Thyroid gland (tissue), 4 donors: ENCODE measurements around the gene NGEF. TPM values are rescaled to one million over a fixed set of nuclear protein-coding genes. Genes with fewer than 3 reads are reported as not detected.

Experiments
- DNase-seq, 2 donors: peaks; one replicate each; pipeline ENCODE4 v3.0.0-alpha.2; 2019
- H3K27ac ChIP-seq, 3 donors: fragments of 200-600 bp; sonication (generic); 1 replicate in 2 of 3; 2 replicates in 1 of 3; pipeline ENCODE4 v1.5.1; 2016 to 2019; ENCODE audit warnings: mild to moderate bottlenecking in 1 of 3, moderate library complexity in 1 of 3
- H3K27me3 ChIP-seq: fragments of 200-600 bp; sonication (generic); one replicate; pipeline ENCODE4 v1.5.1; 2019
- H3K36me3 ChIP-seq, 2 donors: fragments of 200-600 bp; sonication (generic); one replicate each; pipeline ENCODE4 v1.5.1; 2016 to 2019
- H3K4me1 ChIP-seq, 2 donors: fragments of 200-600 bp; sonication (generic); one replicate each; pipeline ENCODE4 v1.5.1; 2017 to 2019
- H3K4me3 ChIP-seq, 3 donors: fragments of 200-600 bp; sonication (generic); replicated peaks in 1 of 3; 1 replicate in 2 of 3; 2 replicates in 1 of 3; pipeline ENCODE4 v1.5.1; 2016; ENCODE audit warnings: mild to moderate bottlenecking in 1 of 3
- H3K9me3 ChIP-seq: fragments of 200-600 bp; sonication (generic); one replicate; pipeline ENCODE4 v1.5.1; 2017
- CTCF ChIP-seq, 6 experiments: fragments of 200-600 bp in 3 of 6; fragments of 450-650 bp in 3 of 6; sonication (generic) in 3 of 6; IDR thresholded peaks; one replicate each; pipeline ENCODE4 v1.5.1; 2016 to 2019; ENCODE audit warnings: antibody characterized with exemption in 6 of 6, mild to moderate bottlenecking in 2 of 6, inconsistent platforms in 1 of 6, moderate library complexity in 1 of 6
- POLR2A ChIP-seq, 2 donors: fragments of 450-650 bp; IDR thresholded peaks; one replicate each; pipeline ENCODE4 v1.6.1; 2017; ENCODE audit warnings: antibody characterized with exemption in 2 of 2, mild to moderate bottlenecking in 2 of 2, moderate library complexity in 1 of 2
- WGBS, 2 donors: methylation state at CpG; one replicate each; pipeline ENCODE4 v1.1.5; 2017; 5-methylcytosine and 5-hydroxymethylcytosine counted together
- intact Hi-C: fragments of 100-400 bp; cut with DNase I; formaldehyde crosslinking; loops from one replicate; pipeline ENCODE4 v1.15.1; 2023
- total RNA-seq, 4 donors: library from RNA; depleted of rRNA; stranded (reverse); fragments of >200 nt; gene quantifications; one replicate each; pipeline ENCODE4 v1.2.3, GENCODE V29; 2016

The NGEF gene
- total RNA-seq, 4 donors from 2014 or later = 0.11 to 2.1 TPM; not detected in 2

- H3K27me3 ChIP-seq = peaks cover 13% of the 10 kb centered on the region
- H3K27ac ChIP-seq = no peak overlapping the region
- 25 to 45% methylated on average over 6 to 11 of the region's 11 CpGs for WGBS, 2 donors
- intact Hi-C loops = no loop called here
- no peaks in the 10 kb centered on the region for H3K9me3 ChIP-seq
- TF ChIP-seq POLR2A (IDR thresholded peaks at IDR 0.05) (no peak), CTCF (IDR thresholded peaks at IDR 0.05) (no peak)
- peaks cover 7 to 21% of the 10 kb centered on the region in 2 donors for H3K4me1 ChIP-seq
- no peaks in the 10 kb centered on the region for H3K36me3 ChIP-seq
- no peak for DNase-seq
- no peak overlapping the region for H3K4me3 ChIP-seq
Measured at GRCh38 chr2:232925821-232926156, 87.3 kb downstream of the NGEF start.

- 37 to 45% methylated on average over 9 to 10 of the region's 11 CpGs for WGBS, 2 donors
- TF ChIP-seq POLR2A (IDR thresholded peaks at IDR 0.05) (no peak), CTCF (IDR thresholded peaks at IDR 0.05) (no peak)
Measured at GRCh38 chr2:232925153-232925820, 87.8 kb downstream of the NGEF start.

GRCh38 chr2:232924433-232924832, 88.6 kb downstream of the NGEF start:
- H3K27me3 ChIP-seq = peaks cover 13% of the 10 kb centered on the region
- H3K4me3 ChIP-seq = no peak overlapping the region
- no peak for TF ChIP-seq POLR2A (IDR thresholded peaks at IDR 0.05)
- no peak for TF ChIP-seq CTCF (IDR thresholded peaks at IDR 0.05)
- intact Hi-C loops = no loop called here
- DNase-seq = no peak
- H3K27ac ChIP-seq = no peak overlapping the region
- peaks cover 7 to 21% of the 10 kb centered on the region in 2 donors for H3K4me1 ChIP-seq
- no peaks in the 10 kb centered on the region for H3K9me3 ChIP-seq
- no peaks in the 10 kb centered on the region for H3K36me3 ChIP-seq

More at GRCh38 chr2:232925153-232925820, 87.8 kb downstream of the NGEF start:
- peaks cover 13% of the 10 kb centered on the region for H3K27me3 ChIP-seq
- intact Hi-C loops = no loop called here
- peaks cover 7 to 21% of the 10 kb centered on the region in 2 donors for H3K4me1 ChIP-seq
- DNase-seq = no peak
- no peaks in the 10 kb centered on the region for H3K9me3 ChIP-seq
- H3K36me3 ChIP-seq = no peaks in the 10 kb centered on the region
- H3K27ac ChIP-seq = no peak overlapping the region
- no peak overlapping the region for H3K4me3 ChIP-seq

- intact Hi-C loops = no loop called here
- Histone ChIP-seq H3K27me3 (no peaks in the 10 kb centered on the region), H3K9me3 (no peaks in the 10 kb centered on the region), H3K4me3 (no peak overlapping the region), H3K4me1 (no peaks in the 10 kb centered on the region), H3K27ac (no peak overlapping the region), H3K36me3 (no peaks in the 10 kb centered on the region)
- 71% methylated on average over 3 of the region's 3 CpGs for WGBS, 2 donors
- TF ChIP-seq POLR2A (IDR thresholded peaks at IDR 0.05) (no peak), CTCF (IDR thresholded peaks at IDR 0.05) (no peak)
- no peak for DNase-seq
Measured at GRCh38 chr2:232920760-232921159, 92.3 kb downstream of the NGEF start.

GRCh38 chr2:232920055-232920454, 93.0 kb downstream of the NGEF start:
- DNase-seq = no peak
- Histone ChIP-seq H3K4me1 (no peaks in the 10 kb centered on the region), H3K27ac (no peak overlapping the region), H3K9me3 (no peaks in the 10 kb centered on the region), H3K27me3 (no peaks in the 10 kb centered on the region), H3K4me3 (no peak overlapping the region), H3K36me3 (no peaks in the 10 kb centered on the region)
- WGBS, 2 donors = 67 to 73% methylated on average over 9 to 11 of the region's 11 CpGs
- intact Hi-C loops = no loop called here
- TF ChIP-seq POLR2A (IDR thresholded peaks at IDR 0.05) = no peak
